T-helper 17 cell (primary cell): ENCODE data around the gene EP400. TPM values are rescaled to one million over a fixed set of nuclear protein-coding genes. Genes with fewer than 3 reads are reported as not detected.

Experiments
- total RNA-seq, 4 donors: library from RNA in 2 of 4; stranded (reverse) in 2 of 4; gene quantifications; one replicate each; pipeline ENCODE4 v1.2.3 and lab custom pipeline; 2022 to 2026

The EP400 gene
- total RNA-seq, 2 donors from 2014 or later, result 67.4 to 79.0 TPM

Other genes starting within 250 kb of the EP400 start
- gene SFSWAP, start 238.9 kb upstream of the EP400 start, total RNA-seq, result 10 to 100 TPM; 80.0 to 87.8 TPM
- gene MMP17, start 121.5 kb upstream of the EP400 start, total RNA-seq, result 1 to 10 TPM in 1 of 2 donors, not detected in 1; 2.5 TPM
- gene ULK1, start 55.3 kb upstream of the EP400 start, total RNA-seq, result 10 to 100 TPM; 91.9 to 97.2 TPM
- gene PUS1, start 20.7 kb upstream of the EP400 start, total RNA-seq, result 10 to 100 TPM; 23.6 TPM
- gene DDX51, start 194.4 kb downstream of the EP400 start, total RNA-seq, result 10 to 100 TPM; 38.2 to 40.9 TPM
- 10 to 100 TPM; 20.7 to 21.6 TPM for gene NOC4L, start 194.5 kb downstream of the EP400 start, total RNA-seq